RWPE1 (cell line): Measurements from ENCODE around the gene ADGRL3.
"Not testable (repeated sequence)": the region's sequence is repeated elsewhere in the genome, so short reads cannot be mapped to it uniquely, and the experiment has no call there.

Experiments used
- CTCF ChIA-PET: fragments of 350-600 bp; sonication (Branson Sonifier 250); formaldehyde crosslinking; extraction: SDS; loops from one replicate; lab custom pipeline; 2021; lab: Yijun Ruan, JAX
- POLR2A ChIA-PET: fragments of 400-600 bp; formaldehyde crosslinking; extraction: SDS; loops from one replicate; lab custom pipeline; 2020; ENCODE audit warnings: antibody characterized with exemption; ENCODE audit not compliant: low non-redundant PET; lab: Yijun Ruan, JAX
- DNase-seq: peaks from one replicate; pipeline ENCODE4 v3.0.0; 2012; ENCODE audit warnings: low spot score
- H3K27ac ChIP-seq: fragments of 450-650 bp; 2 replicates; pipeline ENCODE4 v1.5.1; 2017
- CTCF ChIP-seq: fragments of 450-650 bp; conservative IDR thresholded peaks from 2 replicates; pipeline ENCODE4 v1.5.1; 2017; ENCODE audit warnings: low read depth, mild to moderate bottlenecking

The ADGRL3 gene

DNA sequence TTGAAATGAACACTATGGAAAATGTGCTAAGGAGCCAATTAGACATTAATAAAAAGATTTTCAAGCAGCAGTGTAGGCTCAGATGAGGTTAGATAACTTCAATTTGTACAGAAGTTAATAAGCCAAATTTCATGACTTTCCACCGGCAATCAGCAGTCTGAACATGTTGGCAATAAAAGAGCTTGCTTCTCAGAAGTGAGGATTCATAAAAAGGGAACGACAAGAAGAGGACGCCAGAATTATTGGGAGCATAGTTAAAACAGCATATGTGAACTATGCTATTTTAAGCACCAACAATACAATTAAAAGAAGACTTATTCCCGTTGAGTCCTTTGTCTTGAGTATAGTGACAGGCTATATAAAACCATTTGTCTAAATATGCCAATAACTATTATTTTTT, 785.3 kb downstream of the ADGRL3 start:
- ChIA-PET CTCF (interaction anchor here (0.7 kb wide), 1 partner anchor 211 kb away, joined by 3 read pairs; no protein-coding TSS in a partner anchor), POLR2A (no interaction called here)
- H3K27ac ChIP-seq = no peak overlapping the region
- no peak for DNase-seq
- TF ChIP-seq CTCF = no peak

GRCh38 chr4:61986929-61987328, 786.8 kb downstream of the ADGRL3 start:
- H3K27ac ChIP-seq, DNase-seq, CTCF ChIA-PET, POLR2A ChIA-PET: not testable (repeated sequence)

DNA sequence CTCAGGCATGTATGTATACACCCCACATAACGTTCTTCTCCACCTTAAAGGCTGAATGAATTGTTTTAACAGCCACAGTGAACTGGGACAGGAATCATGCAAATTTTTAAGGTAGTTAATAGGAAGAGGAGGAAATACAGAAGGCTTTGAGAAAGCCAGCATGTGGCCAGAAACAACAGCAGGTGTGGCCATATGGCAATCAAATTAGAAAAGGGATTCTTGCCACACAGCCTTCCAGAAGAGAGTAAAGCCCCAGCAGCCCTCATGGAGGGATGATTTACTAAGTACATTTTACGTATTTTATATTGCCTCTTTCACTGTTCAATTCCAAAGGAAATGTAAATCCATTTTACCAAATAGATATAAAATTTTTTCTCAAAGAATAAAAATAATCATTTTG, 792.2 kb downstream of the ADGRL3 start:
- ChIA-PET POLR2A (no interaction called here), CTCF (interaction anchor here (0.6 kb wide), 1 partner anchor 10 kb away, joined by 3 read pairs; no protein-coding TSS in a partner anchor)
- H3K27ac ChIP-seq = no peak overlapping the region
- DNase-seq = no peak
- no peak for TF ChIP-seq CTCF

DNA sequence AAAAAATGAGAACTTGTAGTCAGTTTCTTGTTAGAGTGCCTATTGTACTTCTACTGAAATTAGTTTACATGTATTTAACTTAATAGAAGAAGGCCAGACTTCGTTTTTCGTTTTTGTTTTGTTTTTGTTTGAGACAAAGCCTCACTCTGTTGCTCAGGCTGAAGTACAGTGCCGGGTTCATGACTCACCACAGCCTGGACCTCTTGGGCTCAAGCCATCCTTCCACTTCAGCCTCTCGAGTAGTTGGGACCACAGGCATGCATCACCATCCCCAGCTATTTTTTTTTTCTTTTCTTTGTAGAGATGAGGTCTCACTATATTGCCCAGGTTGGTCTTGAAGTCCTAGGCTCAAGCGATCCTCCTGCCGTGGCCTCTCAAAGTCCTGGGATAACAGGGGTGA, 793.9 kb downstream of the ADGRL3 start:
- H3K27ac ChIP-seq = no peak overlapping the region
- ChIA-PET POLR2A (no interaction called here), CTCF (no interaction called here)
- no peak for TF ChIP-seq CTCF
- DNase-seq = no peak

- ChIA-PET POLR2A (no interaction called here), CTCF (interaction anchor here (0.6 kb wide), 1 partner anchor 284 kb away, joined by 3 read pairs; no protein-coding TSS in a partner anchor)
- no peak overlapping the region for H3K27ac ChIP-seq
- no peak for TF ChIP-seq CTCF
- DNase-seq = no peak
Observed at GRCh38 chr4:61995717-61996340, 795.7 kb downstream of the ADGRL3 start.

DNA sequence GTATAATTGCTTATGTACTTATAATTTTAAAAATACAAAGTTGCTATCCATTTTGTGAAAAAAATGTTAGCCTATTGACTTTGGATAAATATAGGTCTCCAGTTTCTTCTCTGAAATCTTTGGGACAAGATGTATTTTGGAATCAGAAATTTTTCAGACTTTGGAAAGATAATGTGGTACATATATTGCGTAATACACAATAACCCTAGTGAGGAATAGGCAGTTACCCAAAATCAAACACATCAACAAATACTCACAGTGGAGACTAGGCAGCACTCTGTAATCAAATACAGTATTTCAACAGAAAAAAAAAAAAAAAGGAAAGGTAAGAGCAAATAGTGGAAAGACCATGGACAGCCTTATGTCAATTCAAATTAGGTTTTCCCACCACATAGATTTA, 796.8 kb downstream of the ADGRL3 start:
- POLR2A ChIA-PET = no interaction called here
- no peak overlapping the region for H3K27ac ChIP-seq
- no peak for DNase-seq
- TF ChIP-seq CTCF = no peak
- CTCF ChIA-PET = no interaction called here

DNA sequence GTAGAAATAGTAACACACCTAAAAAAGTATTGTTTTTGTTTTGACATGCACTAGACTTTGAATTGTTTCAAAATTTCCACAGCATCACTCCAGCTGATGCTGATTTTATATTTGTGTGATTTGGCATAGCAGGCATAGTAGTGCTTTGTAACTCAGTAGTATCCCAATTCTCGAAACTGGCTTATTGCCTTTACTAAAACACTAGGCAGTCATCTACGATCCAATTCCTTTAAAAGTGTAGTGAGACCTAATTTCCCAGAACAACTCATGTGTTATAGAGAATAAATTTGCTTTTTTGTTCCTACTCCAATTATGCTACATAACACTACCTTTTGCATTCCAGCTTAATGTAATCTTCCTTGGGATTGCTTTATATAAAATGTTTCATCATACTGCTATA, 797.7 kb downstream of the ADGRL3 start:
- DNase-seq = no peak
- POLR2A ChIA-PET = no interaction called here
- no peak overlapping the region for H3K27ac ChIP-seq
- CTCF ChIA-PET = no interaction called here
- no peak for TF ChIP-seq CTCF
